Measurements from ENCODE around the gene ARSJ. TPM values are rescaled to one million over a fixed set of nuclear protein-coding genes. Genes with fewer than 3 reads are reported as not detected.

The ARSJ gene
- total RNA-seq, 1 donor from 2014 or later: 0.17 TPM

- H3K36me3 Mint-ChIP-seq (ENCODE audit: unreplicated experiment): no peaks in the 10 kb centered on the region
- no peak for TF ChIP-seq CTCF (IDR thresholded peaks at IDR 0.05; ENCODE audit: partially characterized antibody, unreplicated experiment)
- no peak overlapping the region for H3K4me3 Mint-ChIP-seq (ENCODE audit: unreplicated experiment)
- H3K27me3 Mint-ChIP-seq (ENCODE audit: unreplicated experiment): no peaks in the 10 kb centered on the region
- H3K9me3 Mint-ChIP-seq (ENCODE audit: unreplicated experiment): no peaks in the 10 kb centered on the region
- H3K27ac Mint-ChIP-seq (ENCODE audit: unreplicated experiment): no peak overlapping the region
- no peak for DNase-seq
- peaks cover 3% of the 10 kb centered on the region for H3K4me1 Mint-ChIP-seq (ENCODE audit: low read depth, unreplicated experiment)
Observed at GRCh38 chr4:113972781-113973180, 6.7 kb downstream of the ARSJ start.

GRCh38 chr4:113971706-113972360, 7.6 kb downstream of the ARSJ start:
- Mint-ChIP-seq H3K27ac (ENCODE audit: unreplicated experiment) (no peak overlapping the region), H3K27me3 (ENCODE audit: unreplicated experiment) (no peaks in the 10 kb centered on the region), H3K36me3 (ENCODE audit: unreplicated experiment) (no peaks in the 10 kb centered on the region), H3K9me3 (ENCODE audit: unreplicated experiment) (no peaks in the 10 kb centered on the region), H3K4me3 (ENCODE audit: unreplicated experiment) (no peak overlapping the region), H3K4me1 (ENCODE audit: low read depth, unreplicated experiment) (peaks cover 3% of the 10 kb centered on the region)
- DNase-seq: no peak
- TF ChIP-seq CTCF (IDR thresholded peaks at IDR 0.05; ENCODE audit: partially characterized antibody, unreplicated experiment): no peak

GRCh38 chr4:113969709-113970334, 9.6 kb downstream of the ARSJ start:
- no peak for TF ChIP-seq CTCF (IDR thresholded peaks at IDR 0.05; ENCODE audit: partially characterized antibody, unreplicated experiment)
- no peak overlapping the region for H3K4me3 Mint-ChIP-seq (ENCODE audit: unreplicated experiment)
- H3K4me1 Mint-ChIP-seq (ENCODE audit: low read depth, unreplicated experiment): no peaks in the 10 kb centered on the region
- no peaks in the 10 kb centered on the region for H3K27me3 Mint-ChIP-seq (ENCODE audit: unreplicated experiment)
- H3K36me3 Mint-ChIP-seq (ENCODE audit: unreplicated experiment): no peaks in the 10 kb centered on the region
- no peaks in the 10 kb centered on the region for H3K9me3 Mint-ChIP-seq (ENCODE audit: unreplicated experiment)
- DNase-seq: no peak
- H3K27ac Mint-ChIP-seq (ENCODE audit: unreplicated experiment): no peak overlapping the region

- H3K27ac Mint-ChIP-seq (ENCODE audit: unreplicated experiment): no peak overlapping the region
- H3K4me3 Mint-ChIP-seq (ENCODE audit: unreplicated experiment): no peak overlapping the region
Observed at GRCh38 chr4:113968473-113968872, 11.0 kb downstream of the ARSJ start.

More at GRCh38 chr4:113968473-113968872, 11.0 kb downstream of the ARSJ start:
- TF ChIP-seq CTCF (IDR thresholded peaks at IDR 0.05; ENCODE audit: partially characterized antibody, unreplicated experiment): no peak
- Mint-ChIP-seq H3K27me3 (ENCODE audit: unreplicated experiment) (no peaks in the 10 kb centered on the region), H3K4me1 (ENCODE audit: low read depth, unreplicated experiment) (no peaks in the 10 kb centered on the region), H3K36me3 (ENCODE audit: unreplicated experiment) (no peaks in the 10 kb centered on the region), H3K9me3 (ENCODE audit: unreplicated experiment) (no peaks in the 10 kb centered on the region)
- no peak for DNase-seq

Measured in glutamatergic neuron (in vitro differentiated cells).